Mesenchymal stem cell (in vitro differentiated cells and primary cell): ENCODE measurements around the gene SLC35F3.

ENCODE experiments used
- DNase-seq: peaks from one replicate; pipeline ENCODE4 v3.0.0-alpha.2; 2013
- H2AFZ ChIP-seq: one replicate; pipeline ENCODE4 v1.6.1; 2013; ENCODE audit warnings: low read depth, mild to moderate bottlenecking, control low read depth, inconsistent platforms, low read length, moderate library complexity
- H2AK5ac ChIP-seq: 2 replicates; pipeline ENCODE4 v1.6.1; 2013; ENCODE audit warnings: low read length, moderate library complexity, mild to moderate bottlenecking, inconsistent platforms; ENCODE audit not compliant: severe bottlenecking
- H2BK120ac ChIP-seq: one replicate; pipeline ENCODE4 v1.6.1; 2013; ENCODE audit warnings: low read depth, mild to moderate bottlenecking, inconsistent platforms, low read length, moderate library complexity
- H2BK12ac ChIP-seq, 2 experiments: one replicate each; pipeline ENCODE4 v1.6.1; 2013; ENCODE audit warnings: inconsistent platforms in 2 of 2, low read length in 2 of 2, mild to moderate bottlenecking in 2 of 2, moderate library complexity in 2 of 2, control low read depth in 1 of 2
- H2BK15ac ChIP-seq: one replicate; pipeline ENCODE4 v1.6.1; 2013; ENCODE audit warnings: mild to moderate bottlenecking, low read depth, inconsistent platforms; ENCODE audit not compliant: poor library complexity, severe bottlenecking
- H2BK5ac ChIP-seq: 2 replicates; pipeline ENCODE4 v1.6.1; 2013; ENCODE audit warnings: low read depth, mild to moderate bottlenecking, low read length, control low read depth, inconsistent platforms; ENCODE audit not compliant: poor library complexity, severe bottlenecking
- H3K14ac ChIP-seq, 2 experiments: one replicate each; pipeline ENCODE4 v1.6.1; 2013; ENCODE audit warnings: inconsistent platforms in 2 of 2, low read length in 2 of 2, control low read depth in 1 of 2, mild to moderate bottlenecking in 1 of 2, moderate library complexity in 1 of 2
- H3K18ac ChIP-seq, 2 experiments: one replicate each; pipeline ENCODE4 v1.6.1; 2013; ENCODE audit warnings: inconsistent platforms in 2 of 2, low read length in 2 of 2, control low read depth in 1 of 2, low read depth in 1 of 2, mild to moderate bottlenecking in 1 of 2
- H3K23ac ChIP-seq, 2 experiments: one replicate each; pipeline ENCODE4 v1.6.1; 2013; ENCODE audit warnings: inconsistent platforms in 2 of 2, low read length in 2 of 2, mild to moderate bottlenecking in 2 of 2, moderate library complexity in 2 of 2, control low read depth in 1 of 2
- H3K27ac ChIP-seq: 2 replicates; pipeline ENCODE4 v1.5.1; 2013; ENCODE audit warnings: mild to moderate bottlenecking, moderate library complexity, low read length, control low read depth, inconsistent platforms; ENCODE audit not compliant: poor library complexity, severe bottlenecking
- H3K27me3 ChIP-seq, 2 experiments: 2 replicates each; pipeline versions ENCODE4 v1.6.1 to v1.7.0; 2013; ENCODE audit warnings: low read length in 2 of 2, mild to moderate bottlenecking in 2 of 2, moderate library complexity in 2 of 2, control low read depth in 1 of 2, inconsistent platforms in 1 of 2; ENCODE audit not compliant: control insufficient read depth in 1 of 2, insufficient read depth in 1 of 2
- H3K36me3 ChIP-seq, 2 experiments: 2 replicates each; pipeline versions ENCODE4 v1.6.1 to v1.7.0; 2013; ENCODE audit warnings: low read length in 2 of 2, control low read depth in 1 of 2, inconsistent platforms in 1 of 2, low read depth in 1 of 2, mild to moderate bottlenecking in 1 of 2; ENCODE audit not compliant: insufficient read depth in 2 of 2, control insufficient read depth in 1 of 2
- H3K4ac ChIP-seq, 2 experiments: one replicate each; pipeline ENCODE4 v1.6.1; 2013; ENCODE audit warnings: inconsistent platforms in 2 of 2, low read length in 2 of 2, mild to moderate bottlenecking in 2 of 2, moderate library complexity in 2 of 2, control low read depth in 1 of 2, low read depth in 1 of 2
- H3K4me1 ChIP-seq: 2 replicates; pipeline ENCODE4 v1.6.1; 2013; ENCODE audit warnings: low read depth, low read length, control low read depth; ENCODE audit not compliant: control insufficient read depth, insufficient read depth
- H3K4me2 ChIP-seq: 2 replicates; pipeline ENCODE4 v1.6.1; 2013; ENCODE audit warnings: low read length, mild to moderate bottlenecking, inconsistent platforms; ENCODE audit not compliant: poor library complexity, severe bottlenecking
- H3K4me3 ChIP-seq, 2 experiments: 2 replicates each; pipeline versions ENCODE4 v1.5.1 to v1.7.0; 2013; ENCODE audit warnings: low read length in 2 of 2, mild to moderate bottlenecking in 2 of 2, control low read depth in 1 of 2, low read depth in 1 of 2; ENCODE audit not compliant: insufficient read depth in 1 of 2
- H3K79me1 ChIP-seq: replicated peaks from 2 replicates; pipeline ENCODE4 v1.6.1; 2013; ENCODE audit warnings: mild to moderate bottlenecking, control low read depth, low read length, inconsistent platforms; ENCODE audit not compliant: poor library complexity, severe bottlenecking
- H3K9ac ChIP-seq: 2 replicates; pipeline ENCODE4 v1.7.0; 2013; ENCODE audit warnings: mild to moderate bottlenecking, low read length, moderate library complexity
- H3K9me3 ChIP-seq: 2 replicates; pipeline ENCODE4 v1.7.0; 2013; ENCODE audit warnings: mild to moderate bottlenecking, low read length; ENCODE audit not compliant: control insufficient read depth
- H4K8ac ChIP-seq: one replicate; pipeline ENCODE4 v1.6.1; 2013; ENCODE audit warnings: inconsistent platforms, mild to moderate bottlenecking, low read length, moderate library complexity
- H4K91ac ChIP-seq: one replicate; pipeline ENCODE4 v1.6.1; 2013; ENCODE audit warnings: mild to moderate bottlenecking, low read length, inconsistent platforms
- WGBS: methylation state at CpG from one replicate; pipeline ENCODE4 v1.1.7; 2013; ENCODE audit warnings: mixed read lengths; 5-methylcytosine and 5-hydroxymethylcytosine counted together

Gene SLC35F3

DNA sequence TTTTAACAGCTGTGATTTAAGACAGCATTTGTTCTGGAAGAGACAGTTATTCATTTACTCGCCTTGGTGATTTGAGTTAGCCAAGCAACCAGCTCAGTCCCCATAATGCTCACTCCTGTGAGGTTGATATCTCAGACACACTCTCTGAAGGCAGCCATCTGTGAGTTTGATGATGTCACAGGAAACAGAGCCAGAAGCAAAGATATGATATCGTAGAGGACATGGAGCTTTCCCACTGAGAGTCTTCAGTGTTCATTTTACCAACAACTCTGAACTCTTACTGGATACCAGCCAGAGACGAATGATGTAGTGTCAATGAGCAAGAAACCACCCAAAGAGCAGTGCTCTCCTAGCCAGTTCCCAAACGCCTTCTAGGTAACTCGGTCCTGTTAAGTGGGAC lies 219.4 kb downstream of the SLC35F3 start:
- WGBS: 81% methylated on average over 3 of the region's 5 CpGs
- no peak overlapping the region for H2BK120ac ChIP-seq
- H3K9me3 ChIP-seq: no peaks in the 10 kb centered on the region
- no peak overlapping the region for H4K8ac ChIP-seq
- peaks cover 0 to 34% of the 10 kb centered on the region in 2 experiments for H3K27me3 ChIP-seq
- no peaks in the 10 kb centered on the region for H3K79me1 ChIP-seq
- no peak overlapping the region for H2AK5ac ChIP-seq
- H3K23ac ChIP-seq: no peak overlapping the region
- no peak overlapping the region for H3K18ac ChIP-seq
- H3K4me2 ChIP-seq: no peak overlapping the region
- H2BK5ac ChIP-seq: no peak overlapping the region
- no peak overlapping the region for H2BK15ac ChIP-seq
- H3K4me1 ChIP-seq: no peaks in the 10 kb centered on the region
- H3K14ac ChIP-seq: no peak overlapping the region
- no peak overlapping the region for H3K4me3 ChIP-seq
- no peak overlapping the region for H2AFZ ChIP-seq
- H3K36me3 ChIP-seq: no peaks in the 10 kb centered on the region
- H4K91ac ChIP-seq: no peak overlapping the region
- no peak overlapping the region for H3K27ac ChIP-seq
- H2BK12ac ChIP-seq: no peak overlapping the region
- no peak overlapping the region for H3K4ac ChIP-seq
- no peak for DNase-seq
- H3K9ac ChIP-seq: no peak overlapping the region

DNA sequence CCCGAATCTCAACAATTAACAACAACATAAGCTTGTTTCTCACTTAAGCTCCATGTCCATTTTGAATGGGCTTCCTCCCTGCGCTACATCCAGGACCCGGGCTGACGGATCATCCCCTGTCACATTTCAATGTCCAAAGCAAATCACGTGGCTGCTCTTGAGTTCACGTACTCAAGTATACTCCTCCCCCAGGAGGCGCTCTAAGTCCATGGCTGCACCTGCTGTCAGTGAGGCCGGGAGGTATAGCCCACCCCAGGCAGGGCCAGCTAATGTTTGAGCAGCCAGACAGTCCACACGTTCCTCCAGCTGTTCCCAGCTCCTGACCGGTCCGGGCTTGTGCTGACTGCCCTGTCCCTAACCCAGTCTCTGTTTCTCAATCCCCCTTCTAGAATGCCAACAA lies 220.8 kb downstream of the SLC35F3 start:
- Histone ChIP-seq H3K4me3 (no peak overlapping the region), H4K8ac (no peak overlapping the region), H2AK5ac (no peak overlapping the region), H3K18ac (no peak overlapping the region), H3K9ac (no peak overlapping the region), H3K79me1 (no peaks in the 10 kb centered on the region), H2BK120ac (no peak overlapping the region), H3K36me3 (no peaks in the 10 kb centered on the region), H3K23ac (no peak overlapping the region), H4K91ac (no peak overlapping the region), H3K14ac (no peak overlapping the region), H2BK5ac (no peak overlapping the region), H3K27ac (no peak overlapping the region), H3K4me1 (no peaks in the 10 kb centered on the region), H3K4ac (no peak overlapping the region), H3K27me3 (peaks cover 0 to 34% of the 10 kb centered on the region in 2 experiments), H2AFZ (no peak overlapping the region), H3K9me3 (no peaks in the 10 kb centered on the region), H2BK12ac (no peak overlapping the region), H3K4me2 (no peak overlapping the region), H2BK15ac (no peak overlapping the region)
- WGBS: 21% methylated on average over 11 of the region's 11 CpGs
- DNase-seq: peak; percentile 12

DNA sequence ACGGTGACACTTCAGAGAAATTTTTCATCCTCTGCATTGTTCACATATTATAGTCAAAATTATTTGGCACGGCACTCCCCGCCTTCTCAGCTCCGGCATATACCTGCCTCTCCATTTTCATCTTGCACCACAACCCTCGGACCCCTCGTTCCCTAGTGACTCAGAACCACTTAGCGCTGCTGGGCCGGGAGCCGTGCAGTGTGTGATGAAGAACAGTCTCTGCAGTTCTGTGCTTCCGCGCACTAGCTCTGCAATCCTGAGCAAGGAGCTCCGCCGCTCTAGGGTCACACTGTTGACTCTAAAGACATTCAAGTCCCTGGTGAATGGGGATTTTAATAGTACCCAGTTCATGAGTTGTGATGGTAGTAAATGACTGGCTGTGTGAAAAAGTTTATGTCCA lies 221.2 kb downstream of the SLC35F3 start:
- WGBS: 87% methylated on average over 13 of the region's 13 CpGs
- no peaks in the 10 kb centered on the region for H3K9me3 ChIP-seq
- no peak overlapping the region for H3K27ac ChIP-seq
- H2AFZ ChIP-seq: no peak overlapping the region
- no peak overlapping the region for H3K4me3 ChIP-seq
- no peak overlapping the region for H2AK5ac ChIP-seq
- H3K9ac ChIP-seq: no peak overlapping the region
- no peak overlapping the region for H2BK5ac ChIP-seq
- no peaks in the 10 kb centered on the region for H3K36me3 ChIP-seq
- H3K4me2 ChIP-seq: no peak overlapping the region
- DNase-seq: no peak
- no peak overlapping the region for H3K18ac ChIP-seq
- H3K27me3 ChIP-seq: peaks cover 0 to 34% of the 10 kb centered on the region in 2 experiments
- no peak overlapping the region for H3K14ac ChIP-seq
- H4K91ac ChIP-seq: no peak overlapping the region
- H3K23ac ChIP-seq: no peak overlapping the region
- no peaks in the 10 kb centered on the region for H3K79me1 ChIP-seq
- no peaks in the 10 kb centered on the region for H3K4me1 ChIP-seq
- no peak overlapping the region for H2BK120ac ChIP-seq
- no peak overlapping the region for H4K8ac ChIP-seq
- H2BK15ac ChIP-seq: no peak overlapping the region
- H3K4ac ChIP-seq: no peak overlapping the region
- no peak overlapping the region for H2BK12ac ChIP-seq

DNA sequence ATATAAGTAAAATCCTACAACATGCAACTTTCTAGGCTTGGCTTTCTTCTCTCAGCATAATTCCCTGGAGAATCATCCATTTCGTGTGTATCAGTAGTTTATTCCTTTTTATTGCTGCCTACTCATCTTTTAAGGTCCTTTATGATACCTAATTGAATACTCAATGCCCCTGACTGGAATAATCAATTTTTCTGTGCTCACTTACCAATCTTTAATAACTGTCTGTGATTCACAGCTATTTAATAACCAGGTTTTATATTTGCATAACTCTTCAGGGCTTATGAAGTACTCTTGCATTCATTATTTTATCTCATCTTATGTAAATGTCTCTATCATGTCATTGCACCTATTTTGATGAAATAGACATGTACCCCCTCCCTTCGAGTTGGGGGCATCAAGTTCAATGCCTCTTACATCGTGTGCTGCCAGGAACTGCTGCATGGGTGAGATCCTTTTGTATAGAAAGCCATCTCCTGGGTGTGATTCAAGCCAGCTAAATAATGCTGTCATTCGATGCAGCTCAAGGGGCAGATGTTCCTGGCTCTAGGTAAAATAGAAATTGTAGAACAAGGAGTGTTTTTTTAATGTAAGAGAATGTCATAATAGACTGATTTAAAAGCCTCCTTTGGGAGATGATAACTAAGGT lies 222.7 kb downstream of the SLC35F3 start:
- Histone ChIP-seq H3K27me3 (peaks cover 0 to 34% of the 10 kb centered on the region in 2 experiments), H2BK5ac (no peak overlapping the region), H3K9me3 (no peaks in the 10 kb centered on the region), H2AK5ac (no peak overlapping the region), H4K8ac (no peak overlapping the region), H3K9ac (no peak overlapping the region), H2AFZ (no peak overlapping the region), H2BK12ac (no peak overlapping the region), H3K23ac (no peak overlapping the region), H4K91ac (no peak overlapping the region), H3K4me2 (no peak overlapping the region), H3K4me1 (no peaks in the 10 kb centered on the region), H3K27ac (no peak overlapping the region), H2BK120ac (no peak overlapping the region), H3K36me3 (no peaks in the 10 kb centered on the region), H3K79me1 (no peaks in the 10 kb centered on the region), H3K4ac (no peak overlapping the region), H3K18ac (no peak overlapping the region), H2BK15ac (no peak overlapping the region), H3K14ac (no peak overlapping the region), H3K4me3 (no peak overlapping the region)
- DNase-seq: no peak
- 53% methylated on average over 4 of the region's 4 CpGs for WGBS
